HepG2 (cell line): ENCODE results near the gene MYH7B. TPM values are rescaled to one million over a fixed set of nuclear protein-coding genes. Genes with fewer than 3 reads are reported as not detected.

ENCODE experiments used
- CHD2 ChIP-seq: IDR thresholded peaks from 2 replicates; pipeline ENCODE4 v1.6.1; 2011; ENCODE audit warnings: low read depth, low read length, improper control_type of control experiment
- FOXO4 ChIP-seq: sonication (generic); formaldehyde crosslinking; conservative IDR thresholded peaks from 2 replicates; pipeline ENCODE4 v1.8.1; 2023; ENCODE audit warnings: missing genetic modification reagents
- GPBP1L1 ChIP-seq: sonication (generic); formaldehyde crosslinking; IDR thresholded peaks from 2 replicates; pipeline ENCODE4 v1.5.0; 2020; ENCODE audit warnings: mild to moderate bottlenecking, missing genetic modification reagents
- GTF3A ChIP-seq: sonication (generic); formaldehyde crosslinking; conservative IDR thresholded peaks from 2 replicates; pipeline ENCODE4 v1.4.0; 2020; ENCODE audit warnings: mild to moderate bottlenecking, missing genetic modification reagents
- HOXA7 ChIP-seq: sonication (generic); formaldehyde crosslinking; IDR thresholded peaks from 2 replicates; pipeline ENCODE4 v1.8.1; 2022; ENCODE audit warnings: mild to moderate bottlenecking, missing genetic modification reagents, moderate library complexity
- HOXA9 ChIP-seq: sonication (generic); formaldehyde crosslinking; IDR thresholded peaks from 2 replicates; pipeline ENCODE4 v1.8.1; 2022; ENCODE audit warnings: missing genetic modification reagents, mild to moderate bottlenecking, moderate library complexity, borderline replicate concordance
- JUNB ChIP-seq: sonication (generic); formaldehyde crosslinking; IDR thresholded peaks from 2 replicates; pipeline ENCODE4 v1.8.0; 2022; ENCODE audit warnings: missing genetic modification reagents, mild to moderate bottlenecking, borderline replicate concordance
- KAT8 ChIP-seq: IDR thresholded peaks from 2 replicates; pipeline ENCODE4 v1.6.1; 2016; ENCODE audit warnings: missing genetic modification reagents, missing compliant biosample characterization
- MAF1 ChIP-seq: sonication (generic); formaldehyde crosslinking; IDR thresholded peaks from 2 replicates; pipeline ENCODE4 v1.5.0; 2020; ENCODE audit warnings: missing genetic modification reagents, borderline replicate concordance
- NR2C2 ChIP-seq: sonication (generic); formaldehyde crosslinking; IDR thresholded peaks from 2 replicates; pipeline ENCODE4 v1.4.0; 2020; ENCODE audit warnings: missing genetic modification reagents, mild to moderate bottlenecking, moderate library complexity, borderline replicate concordance
- RFXAP ChIP-seq: sonication (generic); formaldehyde crosslinking; IDR thresholded peaks from 2 replicates; pipeline ENCODE4 v1.4.0; 2020; ENCODE audit warnings: missing genetic modification reagents, borderline replicate concordance
- SATB2 ChIP-seq: sonication (generic); formaldehyde crosslinking; IDR thresholded peaks from 2 replicates; pipeline ENCODE4 v1.5.0; 2020; ENCODE audit warnings: missing genetic modification reagents
- TAF1 ChIP-seq: sonication (generic); formaldehyde crosslinking; IDR thresholded peaks from 2 replicates; pipeline ENCODE4 v1.4.0; 2020; ENCODE audit warnings: missing genetic modification reagents
- TFDP1 ChIP-seq: IDR thresholded peaks from 2 replicates; pipeline ENCODE4 v1.6.1; 2016; ENCODE audit warnings: missing compliant biosample characterization, missing genetic modification reagents, borderline replicate concordance
- XRCC5 ChIP-seq: fragments of 200-400 bp; formaldehyde crosslinking; optimal IDR thresholded peaks from 2 replicates; pipeline ENCODE3; 2017; ENCODE audit warnings: mild to moderate bottlenecking, low read length
- YY1 ChIP-seq: IDR thresholded peaks from 2 replicates; pipeline ENCODE4 v1.6.1; 2011; ENCODE audit warnings: low read length, low read depth, moderate library complexity, mild to moderate bottlenecking; ENCODE audit not compliant: insufficient read depth, insufficient replicate concordance
- ZFP36L1 ChIP-seq: sonication (generic); formaldehyde crosslinking; IDR thresholded peaks from 2 replicates; pipeline ENCODE4 v1.8.0; 2022; ENCODE audit warnings: mild to moderate bottlenecking, missing genetic modification reagents, moderate library complexity
- ZFP41 ChIP-seq: sonication (generic); formaldehyde crosslinking; IDR thresholded peaks from 2 replicates; pipeline ENCODE4 v1.4.0; 2020; ENCODE audit warnings: mild to moderate bottlenecking, missing genetic modification reagents, borderline replicate concordance
- ZNF225 ChIP-seq: sonication (generic); formaldehyde crosslinking; IDR thresholded peaks from 2 replicates; pipeline ENCODE4 v1.4.0; 2020; ENCODE audit warnings: mild to moderate bottlenecking, missing genetic modification reagents
- ZNF234 ChIP-seq: sonication (generic); formaldehyde crosslinking; conservative IDR thresholded peaks from 2 replicates; pipeline ENCODE4 v1.5.1; 2020; ENCODE audit warnings: mild to moderate bottlenecking, missing genetic modification reagents
- ZNF30 ChIP-seq: sonication (generic); formaldehyde crosslinking; IDR thresholded peaks from 2 replicates; pipeline ENCODE4 v1.5.0; 2020; ENCODE audit warnings: mild to moderate bottlenecking, missing genetic modification reagents
- ZNF33B ChIP-seq: sonication (generic); formaldehyde crosslinking; IDR thresholded peaks from 2 replicates; pipeline ENCODE4 v1.5.1; 2020; ENCODE audit warnings: mild to moderate bottlenecking, missing genetic modification reagents
- ZNF816 ChIP-seq: sonication (generic); formaldehyde crosslinking; IDR thresholded peaks from 2 replicates; pipeline ENCODE4 v1.8.0; 2022; ENCODE audit warnings: missing genetic modification reagents, mild to moderate bottlenecking, borderline replicate concordance
- polyA plus RNA-seq, 8 experiments: library from polyadenylated mRNA; depleted of rRNA in 3 of 8; stranded (reverse) in 7 of 8; unstranded in 1 of 8; fragments of >200 nt; fragmentation: Illumina TruSeq in 4 of 8; extraction: Trizol in 4 of 8; gene quantifications; 2 replicates each; pipeline versions ENCODE4 v1.2.1 to v1.2.3, GENCODE V29; 2011 to 2016; ENCODE audit warnings: low read depth in 4 of 8, missing spikeins in 1 of 8, mixed read lengths in 1 of 8; ENCODE audit not compliant: insufficient read depth in 1 of 8
- total RNA-seq, 5 experiments: library from RNA; depleted of rRNA; stranded (reverse); fragments of >200 nt; fragmentation: Illumina TruSeq; extraction: Trizol; gene quantifications; 2 replicates each; pipeline ENCODE4 v1.2.3, GENCODE V29; 2016; ENCODE audit warnings: low read depth in 1 of 5
- TF ChIP-seq, protein P1 (sequence below): sonication (generic); formaldehyde crosslinking; IDR thresholded peaks from 2 replicates; pipeline ENCODE4 v1.4.0; 2020; ENCODE audit warnings: missing genetic modification reagents
- TF ChIP-seq, protein P2 (sequence below): sonication (generic); formaldehyde crosslinking; IDR thresholded peaks from 2 replicates; pipeline ENCODE4 v1.8.0; 2022; ENCODE audit warnings: missing genetic modification reagents, mild to moderate bottlenecking, borderline replicate concordance

Gene MYH7B
- total and polyA plus RNA-seq, 2 of the 13 experiments (the other 11 are each of a cell fraction or from before 2014, with no cell fraction given) = 0.05 to 0.20 TPM

GRCh38 chr20:34954904-34955230 lies 801 bp upstream of the MYH7B start (continued):
- TF ChIP-seq ZNF225 (no peak), KAT8 (CRISPR knock-in tag) (no peak), HOXA7 (CRISPR knock-in tag) (no peak), MAF1 (no peak), CHD2 (peak; percentile 51; the same call in 1 of the 2 replicates), HOXA9 (CRISPR knock-in tag) (no peak), GPBP1L1 (CRISPR knock-in tag) (no peak), XRCC5 (no peak), RFXAP (CRISPR knock-in tag) (0 out of 2 replicates have a peak, but pooled peaks have one; percentile 13), ZNF30 (CRISPR knock-in tag) (no peak), NR2C2 (no peak), SATB2 (CRISPR knock-in tag) (peak; percentile 18; the same call in 1 of the 2 replicates), YY1 (no peak), FOXO4 (CRISPR knock-in tag) (no peak), ZNF234 (CRISPR knock-in tag) (no peak; the same call in 1 of the 2 replicates), ZFP36L1 (CRISPR knock-in tag) (0 out of 2 replicates have a peak, but pooled peaks have one; percentile 17), JUNB (CRISPR knock-in tag) (no peak), TFDP1 (CRISPR knock-in tag) (peak; percentile 75; the same call in 1 of the 2 replicates), ZNF33B (no peak), TAF1 (CRISPR knock-in tag) (no peak), ZFP41 (peak; percentile 77; the same call in 1 of the 2 replicates), GTF3A (CRISPR knock-in tag) (no peak), ZNF816 (CRISPR knock-in tag) (no peak)
- TF ChIP-seq, protein P1, sequence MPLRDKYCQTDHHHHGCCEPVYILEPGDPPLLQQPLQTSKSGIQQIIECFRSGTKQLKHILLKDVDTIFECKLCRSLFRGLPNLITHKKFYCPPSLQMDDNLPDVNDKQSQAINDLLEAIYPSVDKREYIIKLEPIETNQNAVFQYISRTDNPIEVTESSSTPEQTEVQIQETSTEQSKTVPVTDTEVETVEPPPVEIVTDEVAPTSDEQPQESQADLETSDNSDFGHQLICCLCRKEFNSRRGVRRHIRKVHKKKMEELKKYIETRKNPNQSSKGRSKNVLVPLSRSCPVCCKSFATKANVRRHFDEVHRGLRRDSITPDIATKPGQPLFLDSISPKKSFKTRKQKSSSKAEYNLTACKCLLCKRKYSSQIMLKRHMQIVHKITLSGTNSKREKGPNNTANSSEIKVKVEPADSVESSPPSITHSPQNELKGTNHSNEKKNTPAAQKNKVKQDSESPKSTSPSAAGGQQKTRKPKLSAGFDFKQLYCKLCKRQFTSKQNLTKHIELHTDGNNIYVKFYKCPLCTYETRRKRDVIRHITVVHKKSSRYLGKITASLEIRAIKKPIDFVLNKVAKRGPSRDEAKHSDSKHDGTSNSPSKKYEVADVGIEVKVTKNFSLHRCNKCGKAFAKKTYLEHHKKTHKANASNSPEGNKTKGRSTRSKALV (CRISPR knock-in tag) = 0 out of 2 replicates have a peak, but pooled peaks have one; percentile 5
- TF ChIP-seq, protein P2, sequence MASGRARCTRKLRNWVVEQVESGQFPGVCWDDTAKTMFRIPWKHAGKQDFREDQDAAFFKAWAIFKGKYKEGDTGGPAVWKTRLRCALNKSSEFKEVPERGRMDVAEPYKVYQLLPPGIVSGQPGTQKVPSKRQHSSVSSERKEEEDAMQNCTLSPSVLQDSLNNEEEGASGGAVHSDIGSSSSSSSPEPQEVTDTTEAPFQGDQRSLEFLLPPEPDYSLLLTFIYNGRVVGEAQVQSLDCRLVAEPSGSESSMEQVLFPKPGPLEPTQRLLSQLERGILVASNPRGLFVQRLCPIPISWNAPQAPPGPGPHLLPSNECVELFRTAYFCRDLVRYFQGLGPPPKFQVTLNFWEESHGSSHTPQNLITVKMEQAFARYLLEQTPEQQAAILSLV = no peak; the same call in 1 of the 2 replicates
